AG04449 (cell line): ENCODE results near the gene TMEM39B.
"Not testable (repeated sequence)": the region's sequence is repeated elsewhere in the genome, so short reads cannot be mapped to it uniquely, and the experiment has no call there.

ENCODE experiments used
- CTCF ChIA-PET: fragments of 350-600 bp; formaldehyde crosslinking; extraction: SDS; loops from one replicate; lab custom pipeline; 2021; ENCODE audit warnings: antibody characterized with exemption; lab: Yijun Ruan, JAX
- POLR2A ChIA-PET: fragments of 400-600, 350-600 bp; formaldehyde crosslinking; extraction: SDS; loops from one replicate; lab custom pipeline; 2020; ENCODE audit warnings: antibody characterized with exemption, inconsistent platforms; lab: Yijun Ruan, JAX
- DNase-seq: peaks from one replicate; pipeline ENCODE4 v3.0.0-alpha.2; 2010; ENCODE audit warnings: low read depth, low spot score
- H3K4me3 ChIP-seq: 2 replicates; pipeline ENCODE4 v1.5.1; 2011; ENCODE audit warnings: low read depth, mild to moderate bottlenecking, control low read depth, low read length
- CTCF ChIP-seq: IDR thresholded peaks from one replicate; pipeline ENCODE4 v1.5.1; 2011; ENCODE audit warnings: mild to moderate bottlenecking, moderate library complexity, low read length, control low read depth, inconsistent platforms; ENCODE audit not compliant: insufficient read depth; ENCODE audit errors: missing control alignments

Gene TMEM39B

DNA sequence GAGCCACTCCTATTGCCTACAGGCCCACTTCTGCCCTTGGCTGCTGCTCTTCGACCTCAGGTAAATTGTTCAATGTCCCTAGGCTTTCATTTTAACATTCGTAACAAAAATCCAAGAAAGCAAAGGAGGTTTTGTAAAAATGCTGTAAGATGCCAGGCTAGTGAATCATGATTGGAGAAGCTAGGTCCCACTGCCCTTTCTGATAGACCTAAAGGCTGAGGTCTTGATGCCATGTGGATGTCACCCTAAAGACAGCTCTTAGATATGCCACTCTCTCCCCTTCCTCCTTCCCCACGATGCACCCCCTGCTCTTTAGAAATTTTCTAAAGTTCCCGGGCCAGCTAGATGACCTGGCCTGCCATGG is 9.9 kb upstream of the TMEM39B start:
- POLR2A ChIA-PET = interaction anchor here (1.3 kb wide), 1 partner anchor 10 kb away, joined by 8 read pairs; the partner anchor contains the start of gene TMEM39B
- CTCF ChIA-PET = interaction anchor here (0.7 to 3.2 kb wide), 32 partner anchors 9 to 498 kb away, joined by 3 to 22 read pairs (median 4); partner anchors contain the start of genes PTP4A2, SPOCD1 and TMEM39B
- TF ChIP-seq CTCF = no peak
- no peak for DNase-seq
- H3K4me3 ChIP-seq = 0 out of 2 replicates have a peak overlapping the region, but pooled peaks have one; percentile 6

DNA sequence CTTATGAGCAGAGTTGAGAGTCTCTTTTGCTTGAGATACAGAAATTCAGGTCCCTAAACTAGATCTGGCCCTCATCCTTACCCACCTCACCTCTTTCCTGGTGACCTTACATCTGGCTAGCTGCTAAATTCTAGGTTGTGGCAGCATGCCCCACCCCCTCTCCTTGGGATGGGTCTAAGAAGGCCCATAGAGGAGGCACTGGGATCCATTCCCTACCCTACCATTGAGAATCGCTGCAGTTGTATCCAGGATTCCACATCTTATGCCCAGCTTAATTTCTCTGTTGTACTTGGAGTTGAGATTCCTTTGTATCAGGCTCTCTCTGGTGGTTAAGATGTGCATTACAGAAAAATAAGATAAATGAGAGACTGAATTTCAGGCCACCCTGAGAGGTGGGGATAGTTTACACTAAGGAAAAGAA is 9.5 kb upstream of the TMEM39B start:
- CTCF ChIA-PET = interaction anchor here (0.7 to 3.2 kb wide), 31 partner anchors 8 to 498 kb away, joined by 3 to 22 read pairs (median 4); partner anchors contain the start of genes PTP4A2, SPOCD1 and TMEM39B
- H3K4me3 ChIP-seq = no peak overlapping the region
- POLR2A ChIA-PET = interaction anchor here (1.3 kb wide), 1 partner anchor 10 kb away, joined by 8 read pairs; the partner anchor contains the start of gene TMEM39B
- peak; percentile 50 for TF ChIP-seq CTCF
- DNase-seq = no peak

DNA sequence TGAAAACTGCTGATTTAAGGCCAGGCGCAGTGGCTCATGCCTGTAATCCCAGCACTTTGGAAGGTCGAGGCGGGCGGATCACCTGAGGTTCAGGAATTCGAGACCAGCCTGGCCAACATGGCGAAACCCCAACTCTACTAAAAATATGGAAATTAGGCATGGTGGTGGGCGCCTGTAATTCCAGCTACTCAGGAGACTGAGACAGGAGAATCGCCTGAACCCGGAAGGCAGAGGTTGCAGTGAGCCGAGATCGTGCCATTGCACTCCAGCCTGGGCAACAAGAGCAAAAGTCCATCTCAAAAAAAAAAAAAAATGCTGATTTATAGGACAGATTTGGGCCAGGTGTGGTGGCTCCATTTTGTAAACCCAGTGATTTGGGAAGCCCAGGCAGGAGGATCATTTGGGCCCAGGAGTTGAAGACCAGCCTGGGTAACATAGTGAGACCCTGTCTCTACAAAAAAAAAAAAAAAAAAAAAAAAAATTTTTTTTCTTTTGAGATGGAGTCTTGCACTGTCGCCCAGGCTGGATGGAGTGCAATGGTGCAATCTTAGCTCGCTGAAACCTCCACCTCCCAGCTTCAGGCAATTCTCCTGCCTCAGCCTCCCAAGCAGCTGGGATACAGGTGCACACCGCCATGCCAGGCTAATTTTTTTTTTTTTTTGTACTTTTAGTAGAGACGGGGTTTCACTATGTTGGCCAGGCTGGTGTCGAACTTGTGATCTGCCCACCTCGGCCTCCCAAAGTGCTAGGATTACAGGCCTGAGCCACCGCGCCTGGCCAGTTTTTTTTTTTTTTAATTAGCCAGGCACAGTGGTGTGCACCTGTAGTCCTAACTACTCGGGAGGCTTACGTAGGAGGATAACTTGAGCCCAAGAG is 6.9 kb upstream of the TMEM39B start:
- not testable (repeated sequence) for H3K4me3 ChIP-seq, DNase-seq
- ChIA-PET CTCF (interaction anchor here (0.9 to 1.7 kb wide), 3 partner anchors 11 to 102 kb away, joined by 3 read pairs; no protein-coding TSS in a partner anchor), POLR2A (interaction anchor here (0.7 to 1.1 kb wide), 3 partner anchors 16 to 285 kb away, joined by 3 read pairs; partner anchors contain the start of gene PTP4A2)

- no peak for DNase-seq
- TF ChIP-seq CTCF = no peak
- no peak overlapping the region for H3K4me3 ChIP-seq
- POLR2A ChIA-PET = interaction anchor here (0.6 to 1.1 kb wide), 3 partner anchors 9 to 128 kb away, joined by 3 read pairs; partner anchors contain the start of gene PTP4A2
- CTCF ChIA-PET = interaction anchor here (0.9 to 1.7 kb wide), 3 partner anchors 12 to 102 kb away, joined by 3 read pairs; no protein-coding TSS in a partner anchor
Observed at GRCh38 chr1:32066489-32066873, 6.3 kb upstream of the TMEM39B start.

DNA sequence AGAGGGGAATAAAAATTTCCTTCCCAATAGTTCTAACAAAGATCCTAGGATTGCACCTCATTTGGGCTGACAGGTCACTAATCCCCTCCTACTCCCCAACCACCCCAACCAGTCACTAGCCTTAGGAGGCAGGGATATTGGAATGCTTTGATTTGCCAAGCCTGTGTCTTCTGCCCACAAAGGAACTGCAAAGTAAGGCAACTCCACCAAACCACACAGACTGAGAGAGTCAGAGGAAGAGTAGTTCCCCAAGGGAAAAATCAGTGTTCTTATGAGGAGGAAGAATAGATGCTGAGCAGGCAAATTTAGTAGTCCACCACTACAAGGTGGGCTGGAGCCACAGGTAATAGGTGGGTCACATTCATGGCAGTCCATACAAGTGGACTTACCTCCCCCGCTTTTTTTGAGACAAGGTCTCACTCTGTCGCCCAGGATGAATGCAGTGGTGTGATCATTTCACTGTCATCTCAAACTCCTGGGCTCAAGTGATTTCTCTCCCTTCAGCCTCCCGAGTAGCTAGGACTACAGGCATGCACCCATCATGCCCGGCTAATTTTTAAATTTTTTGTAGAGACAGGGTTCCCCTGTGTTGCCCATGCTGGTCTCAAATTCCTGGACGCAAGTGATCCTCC is 3.7 kb upstream of the TMEM39B start:
- POLR2A ChIA-PET = interaction anchor here (0.7 kb wide), 1 partner anchor 39 kb away, joined by 4 read pairs; the partner anchor contains the start of gene KPNA6
- CTCF ChIA-PET = interaction anchor here (1.0 kb wide), 1 partner anchor 307 kb away, joined by 3 read pairs; no protein-coding TSS in a partner anchor
- no peak for TF ChIP-seq CTCF
- no peak for DNase-seq
- no peak overlapping the region for H3K4me3 ChIP-seq
